GM21515 (cell line): Measurements from ENCODE around the gene KPNB1.

ENCODE experiments used
- ATAC-seq: cut with Tn5 transposase; IDR thresholded peaks from one replicate; pipeline ENCODE4 v1.9.1; 2021; ENCODE audit not compliant: unreplicated experiment

KPNB1 gene

GRCh38 chr17:47711366-47712099 is 61.8 kb downstream of the KPNB1 start:
- no peak for ATAC-seq

- no peak for ATAC-seq
Observed at GRCh38 chr17:47712330-47713023, 62.8 kb downstream of the KPNB1 start.

GRCh38 chr17:47713980-47714700 is 64.4 kb downstream of the KPNB1 start:
- no peak for ATAC-seq

GRCh38 chr17:47714773-47715396 is 65.2 kb downstream of the KPNB1 start:
- ATAC-seq, result no peak

- ATAC-seq, result no peak
Observed at GRCh38 chr17:47715669-47716325, 66.1 kb downstream of the KPNB1 start.

- no peak for ATAC-seq
Observed at GRCh38 chr17:47716375-47716774, 66.7 kb downstream of the KPNB1 start.

- no peak for ATAC-seq
Observed at GRCh38 chr17:47717261-47717697, 67.6 kb downstream of the KPNB1 start.

GRCh38 chr17:47717979-47718621 is 68.4 kb downstream of the KPNB1 start:
- ATAC-seq, result no peak

- no peak for ATAC-seq
Observed at GRCh38 chr17:47718634-47719405, 69.1 kb downstream of the KPNB1 start.

GRCh38 chr17:47719411-47720152 is 69.9 kb downstream of the KPNB1 start:
- no peak for ATAC-seq

- ATAC-seq, result no peak
Observed at GRCh38 chr17:47720196-47720595, 70.5 kb downstream of the KPNB1 start.

GRCh38 chr17:47720754-47721533 is 71.2 kb downstream of the KPNB1 start:
- ATAC-seq, result no peak

- no peak for ATAC-seq
Observed at GRCh38 chr17:47721725-47722124, 72.0 kb downstream of the KPNB1 start.

GRCh38 chr17:47724705-47725104 is 75.0 kb downstream of the KPNB1 start:
- no peak for ATAC-seq

- ATAC-seq, result no peak
Observed at GRCh38 chr17:47725446-47726111, 75.9 kb downstream of the KPNB1 start.

- no peak for ATAC-seq
Observed at GRCh38 chr17:47726796-47727703, 77.3 kb downstream of the KPNB1 start.

GRCh38 chr17:47727704-47728036 is 78.0 kb downstream of the KPNB1 start:
- ATAC-seq, result no peak
